Lower leg skin (tissue), 4 donors: ENCODE results near the gene ADGRG7. TPM values are rescaled to one million over a fixed set of nuclear protein-coding genes. Genes with fewer than 3 reads are reported as not detected.

Experiments
- DNase-seq, 2 donors: peaks; one replicate each; pipeline ENCODE4 v3.0.0-alpha.2; 2019; ENCODE audit warnings: low spot score in 2 of 2
- H3K4me3 ChIP-seq: fragments of 200-600 bp; sonication (generic); 2 replicates; pipeline ENCODE4 v1.5.1; 2017; ENCODE audit warnings: mild to moderate bottlenecking, low read depth; ENCODE audit not compliant: poor library complexity, severe bottlenecking
- CTCF ChIP-seq, 3 donors: fragments of 450-650 bp; IDR thresholded peaks; one replicate each; pipeline ENCODE4 v1.5.1; 2016; ENCODE audit warnings: antibody characterized with exemption in 3 of 3, mild to moderate bottlenecking in 3 of 3, moderate library complexity in 2 of 3
- POLR2A ChIP-seq, 2 donors: fragments of 450-650 bp; IDR thresholded peaks; one replicate each; pipeline ENCODE4 v1.6.1; 2016 to 2017; ENCODE audit warnings: antibody characterized with exemption in 2 of 2, mild to moderate bottlenecking in 1 of 2, moderate library complexity in 1 of 2
- WGBS, 2 donors: methylation state at CpG; one replicate each; pipeline ENCODE4 v1.1.5; 2018; 5-methylcytosine and 5-hydroxymethylcytosine counted together
- intact Hi-C: fragments of 100-400 bp; cut with DNase I; formaldehyde crosslinking; loops from one replicate; pipeline ENCODE4 v1.15.0; 2023; ENCODE audit warnings: low total_unique reads
- total RNA-seq, 4 donors: library from RNA; depleted of rRNA; stranded (reverse); fragments of >200 nt; gene quantifications; one replicate each; pipeline ENCODE4 v1.1.0, GENCODE V29; 2016

The ADGRG7 gene
- total RNA-seq, 4 donors from 2014 or later = not detected

GRCh38 chr3:100737334-100737733 is 127.9 kb downstream of the ADGRG7 start:
- intact Hi-C loops = no loop called here
- H3K4me3 ChIP-seq = no peak overlapping the region
- no peak for DNase-seq
- TF ChIP-seq POLR2A (IDR thresholded peaks at IDR 0.05) (no peak), CTCF (IDR thresholded peaks at IDR 0.05) (no peak)
- 36 to 49% methylated on average over 2 of the region's 2 CpGs for WGBS, 2 donors

GRCh38 chr3:100740207-100740606 is 130.8 kb downstream of the ADGRG7 start:
- H3K4me3 ChIP-seq = no peak overlapping the region
- intact Hi-C loops = loop anchor here (10.0 kb wide), 1 partner anchor 1865 kb away; no protein-coding TSS in a partner anchor
- DNase-seq = no peak
- TF ChIP-seq POLR2A (IDR thresholded peaks at IDR 0.05) (no peak), CTCF (IDR thresholded peaks at IDR 0.05) (no peak)
- 83 to 94% methylated on average over 1 of the region's 1 CpG for WGBS, 2 donors

GRCh38 chr3:100743535-100743934 is 134.1 kb downstream of the ADGRG7 start:
- no peak for TF ChIP-seq POLR2A (IDR thresholded peaks at IDR 0.05)
- TF ChIP-seq CTCF (IDR thresholded peaks at IDR 0.05) = no peak
- no peak for DNase-seq
- 83 to 87% methylated on average over 3 of the region's 3 CpGs for WGBS, 2 donors
- intact Hi-C loops = loop anchor here (10.0 kb wide), 1 partner anchor 1861 kb away; no protein-coding TSS in a partner anchor
- H3K4me3 ChIP-seq = no peak overlapping the region

- H3K4me3 ChIP-seq = no peak overlapping the region
- TF ChIP-seq POLR2A (IDR thresholded peaks at IDR 0.05) (no peak), CTCF (IDR thresholded peaks at IDR 0.05) (no peak)
- intact Hi-C loops = loop anchor here (10.0 kb wide), 1 partner anchor 1860 kb away; no protein-coding TSS in a partner anchor
- DNase-seq = no peak
- 93 to 98% methylated on average over 2 of the region's 2 CpGs for WGBS, 2 donors
These were observed 135.3 kb downstream of the ADGRG7 start for GRCh38 chr3:100744671-100745070.

Other genes starting within 250 kb of the ADGRG7 start
- 10 to 100 TPM; 30.4 to 35.3 (median 33.5) TPM for gene TOMM70, start 208.5 kb upstream of the ADGRG7 start, total RNA-seq
- 1 to 10 TPM in 2 of 4 donors, under 1 TPM in 2; 0.19 to 1.7 (median 0.85) TPM for gene LNP1, start 208.1 kb upstream of the ADGRG7 start, total RNA-seq
- 1,000 to 10,000 TPM in 1 of 4 donors, 100 to 1,000 TPM in 3; 421 to 1,097 (median 707) TPM for gene TMEM45A, start 117.0 kb upstream of the ADGRG7 start, total RNA-seq
- 10 to 100 TPM; 61.0 to 67.9 (median 66.9) TPM for gene TFG, start 99.9 kb downstream of the ADGRG7 start, total RNA-seq